Renal cortex interstitium (tissue), 3 donors: ENCODE measurements around the gene PFKM. TPM values are rescaled to one million over a fixed set of nuclear protein-coding genes. Genes with fewer than 3 reads are reported as not detected.

Source experiments
- polyA plus RNA-seq, 3 donors: library from polyadenylated mRNA; unstranded; fragments of 120-200 nt; gene quantifications; one replicate each; pipeline ENCODE4 v1.2.1, GENCODE V29; 2013; ENCODE audit not compliant: insufficient read length in 3 of 3

The PFKM gene
- polyA plus RNA-seq, 3 donors = 102 to 125 (median 111) TPM

Other genes starting within 250 kb of the PFKM start
- 1 to 10 TPM; 3.1 to 4.8 (median 4.7) TPM for gene VDR, start 214.4 kb upstream of the PFKM start, polyA plus RNA-seq
- gene TMEM106C, start 155.8 kb upstream of the PFKM start, polyA plus RNA-seq = 100 to 1,000 TPM; 122 to 132 (median 128) TPM
- gene COL2A1, start 114.9 kb upstream of the PFKM start, polyA plus RNA-seq = 10 to 100 TPM; 44.9 to 62.7 (median 46.4) TPM
- gene SENP1, start 13.3 kb upstream of the PFKM start, polyA plus RNA-seq = 10 to 100 TPM; 22.1 to 27.4 (median 23.5) TPM
- 10 to 100 TPM; 35.6 to 40.2 (median 39.0) TPM for gene ASB8, start 38.2 kb downstream of the PFKM start, polyA plus RNA-seq
- gene CCDC184, start 64.3 kb downstream of the PFKM start, polyA plus RNA-seq = under 1 TPM; 0.42 to 0.67 (median 0.60) TPM
- 1 to 10 TPM in 1 of 3 donors, under 1 TPM in 2; 0.19 to 1.1 (median 0.40) TPM for gene OR10AD1, start 83.9 kb downstream of the PFKM start, polyA plus RNA-seq
- gene ZNF641, start 231.6 kb downstream of the PFKM start, polyA plus RNA-seq = 10 to 100 TPM; 22.6 to 28.7 (median 25.5) TPM